H1 (cell line): ENCODE results near the gene PDZD2.

Experiments used
- ATF3 ChIP-seq: IDR thresholded peaks from 2 replicates; pipeline ENCODE4 v1.6.1; 2011; ENCODE audit warnings: low read depth, mild to moderate bottlenecking, low read length; ENCODE audit not compliant: insufficient read depth
- CTCF ChIP-seq, 3 experiments: IDR thresholded peaks; 1 replicate in 2 of 3; 2 replicates in 1 of 3; pipeline versions ENCODE4 v1.5.1 to v1.6.1; 2011; ENCODE audit warnings: low read length in 3 of 3, mild to moderate bottlenecking in 3 of 3, inconsistent platforms in 2 of 3, low read depth in 1 of 3, moderate library complexity in 1 of 3; ENCODE audit not compliant: insufficient read depth in 1 of 3; ENCODE audit errors: control extremely low read depth in 1 of 3
- EP300 ChIP-seq, 2 experiments: IDR thresholded peaks; 1 replicate in 1 of 2; 2 replicates in 1 of 2; pipeline ENCODE4 v1.6.1; 2011 to 2012; ENCODE audit warnings: low read depth in 2 of 2, low read length in 2 of 2, mild to moderate bottlenecking in 2 of 2, borderline replicate concordance in 1 of 2, inconsistent platforms in 1 of 2, moderate library complexity in 1 of 2
- POLR2A ChIP-seq, 2 experiments: IDR thresholded peaks; 1 replicate in 1 of 2; 2 replicates in 1 of 2; pipeline ENCODE4 v1.6.1; 2011; ENCODE audit warnings: low read depth in 2 of 2, low read length in 2 of 2, mild to moderate bottlenecking in 2 of 2; ENCODE audit errors: control extremely low read depth in 1 of 2
- POLR2AphosphoS5 ChIP-seq: IDR thresholded peaks from 2 replicates; pipeline ENCODE4 v1.6.1; 2011; ENCODE audit warnings: low read depth, low read length
- TAF1 ChIP-seq: IDR thresholded peaks from 2 replicates; pipeline ENCODE4 v1.6.1; 2011; ENCODE audit warnings: mild to moderate bottlenecking, low read depth, low read length

GRCh38 chr5:31909073-31909472 is 270.1 kb downstream of the PDZD2 start:
- TF ChIP-seq TAF1 (no peak), EP300 (IDR thresholded peaks at IDR 0.05; ENCODE audit: borderline replicate concordance in 1 of 2, low read depth in 2 of 2, low read length in 2 of 2) (no peak), CTCF (IDR thresholded peaks at IDR 0.05; ENCODE audit: control extremely low read depth in 1 of 3, insufficient read depth in 1 of 3, low read depth in 1 of 3, low read length in 3 of 3) (no peak), ATF3 (no peak), POLR2A (IDR thresholded peaks at IDR 0.05; ENCODE audit: control extremely low read depth in 1 of 2, low read depth in 2 of 2, low read length in 2 of 2) (no peak), POLR2AphosphoS5 (no peak)
